ENCODE results near the gene CDK5RAP2. TPM values are rescaled to one million over a fixed set of nuclear protein-coding genes. Genes with fewer than 3 reads are reported as not detected.

CDK5RAP2 gene
- total and polyA plus RNA-seq, 9 of the 15 experiments (the other 6 are each of a cell fraction or from before 2014, with no cell fraction given) = 19.9 to 68.8 (median 42.2) TPM

- no peak for TF ChIP-seq ILK (tag; IDR thresholded peaks at IDR 0.05; ENCODE audit: borderline replicate concordance, low read depth)
- no peak for TF ChIP-seq SMAD1 (IDR thresholded peaks at IDR 0.05; ENCODE audit: low read depth, low read length, partially characterized antibody)
- TF ChIP-seq ZNF124 (CRISPR knock-in tag; IDR thresholded peaks at IDR 0.05) = no peak
Measured at GRCh38 chr9:120343416-120343815, 236.6 kb downstream of the CDK5RAP2 start (continued).

Other genes with a start within 250 kb of the CDK5RAP2 start
- 3.3 and 3.7 TPM in 2 replicates for gene MEGF9, start 134.3 kb upstream of the CDK5RAP2 start, total RNA-seq (2014; rRNA removed)
- 5.7 and 5.8 TPM in 2 replicates for gene MEGF9, start 134.3 kb upstream of the CDK5RAP2 start, total RNA-seq (2014; rRNA removed; fragmentation: Illumina TruSeq; extraction: Trizol)
- gene MEGF9, start 134.3 kb upstream of the CDK5RAP2 start, total RNA-seq (2015; rRNA removed; fragmentation: Illumina TruSeq; extraction: Trizol) = 4.3 TPM in 2 replicates
- gene MEGF9, start 134.3 kb upstream of the CDK5RAP2 start, total RNA-seq (2021) = 5.2 TPM in 2 replicates
- gene MEGF9, start 134.3 kb upstream of the CDK5RAP2 start, polyA plus RNA-seq (2011; rRNA removed) = 2.5 and 3.8 TPM in 2 replicates
- 5.6 and 6.2 TPM in 2 replicates for gene MEGF9, start 134.3 kb upstream of the CDK5RAP2 start, polyA plus RNA-seq (2014; fragmentation: Illumina TruSeq; extraction: Trizol)
- 1 to 10 TPM; 2.1 to 2.3 TPM for gene MEGF9, start 134.3 kb upstream of the CDK5RAP2 start, polyA plus RNA-seq (2014; fragmentation: Nextera tagmentation; extraction: Ambion mirVana)
- gene MEGF9, start 134.3 kb upstream of the CDK5RAP2 start, polyA plus RNA-seq (2014; rRNA removed) = 3.5 TPM in 2 replicates
- gene FBXW2, start 213.2 kb upstream of the CDK5RAP2 start, total RNA-seq (2014; rRNA removed) = 24.5 and 26.8 TPM in 2 replicates
- 31.3 and 35.6 TPM in 2 replicates for gene FBXW2, start 213.2 kb upstream of the CDK5RAP2 start, total RNA-seq (2014; rRNA removed; fragmentation: Illumina TruSeq; extraction: Trizol)
- 27.6 and 28.1 TPM in 2 replicates for gene FBXW2, start 213.2 kb upstream of the CDK5RAP2 start, total RNA-seq (2015; rRNA removed; fragmentation: Illumina TruSeq; extraction: Trizol)
- gene FBXW2, start 213.2 kb upstream of the CDK5RAP2 start, total RNA-seq (2021) = 46.7 and 50.0 TPM in 2 replicates
- gene FBXW2, start 213.2 kb upstream of the CDK5RAP2 start, polyA plus RNA-seq (2011; rRNA removed) = 50.2 and 57.8 TPM in 2 replicates
- 28.0 and 29.9 TPM in 2 replicates for gene FBXW2, start 213.2 kb upstream of the CDK5RAP2 start, polyA plus RNA-seq (2014; fragmentation: Illumina TruSeq; extraction: Trizol)
- gene FBXW2, start 213.2 kb upstream of the CDK5RAP2 start, polyA plus RNA-seq (2014; fragmentation: Nextera tagmentation; extraction: Ambion mirVana) = 1 to 10 TPM; 2.5 to 2.9 TPM
- 40.6 and 46.9 TPM in 2 replicates for gene FBXW2, start 213.2 kb upstream of the CDK5RAP2 start, polyA plus RNA-seq (2014; rRNA removed)

Data from K562 (cell line).